Measurements from ENCODE around the gene RANBP6.

RANBP6 gene

DNA sequence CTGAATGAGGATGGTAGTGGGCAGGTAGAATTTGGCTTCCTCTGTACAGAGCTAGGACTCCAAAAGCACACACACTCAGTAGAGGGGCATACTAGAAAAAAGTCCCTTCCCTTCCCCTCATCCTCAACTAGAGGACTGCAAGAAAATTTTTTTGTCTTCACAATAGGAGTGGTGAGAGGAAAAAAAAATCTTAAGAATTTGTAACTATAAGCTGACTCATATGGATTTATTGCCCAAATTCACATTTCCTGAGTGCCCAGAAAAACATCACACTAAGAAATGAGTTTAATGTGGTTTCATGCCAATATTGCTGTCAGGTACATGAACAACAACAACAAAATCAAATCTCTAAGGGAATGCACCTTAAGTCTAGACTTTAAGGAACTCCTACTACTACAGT lies 43.7 kb downstream of the RANBP6 start:
- H3K79me2 ChIP-seq (ENCODE audit: control insufficient read depth, insufficient read depth, low read length, unreplicated experiment) = no peaks in the 10 kb centered on the region
- H2AFZ ChIP-seq (ENCODE audit: low read length, unreplicated experiment) = no peak overlapping the region
- peaks cover 13% of the 10 kb centered on the region for H3K36me3 ChIP-seq (ENCODE audit: insufficient read depth, low read length)
- peaks cover 15% of the 10 kb centered on the region for H3K4me1 ChIP-seq (ENCODE audit: control insufficient read depth, insufficient read depth, low read length, unreplicated experiment)
- H3K27me3 ChIP-seq (ENCODE audit: insufficient read depth, low read length) = no peaks in the 10 kb centered on the region
- H3K27ac ChIP-seq (ENCODE audit: low read depth, low read length) = 0 out of 2 replicates have a peak overlapping the region, but pooled peaks have one; percentile 5
- H3K4me3 ChIP-seq (ENCODE audit: low read depth, low read length) = no peak overlapping the region

Data from ACC112 (cell line).